NCI-H345 treated with DMSO at 0.1 percent for 48 hours (cell line): ENCODE results near the gene COL4A4.
"Not testable (repeated sequence)": the region's sequence is repeated elsewhere in the genome, so short reads cannot be mapped to it uniquely, and the experiment has no call there.

Source experiments
- DNase-seq: peaks from one replicate; lab custom pipeline; 2025; ENCODE audit not compliant: unreplicated experiment; lab: John Stamatoyannopoulos, UW

COL4A4 gene

DNA sequence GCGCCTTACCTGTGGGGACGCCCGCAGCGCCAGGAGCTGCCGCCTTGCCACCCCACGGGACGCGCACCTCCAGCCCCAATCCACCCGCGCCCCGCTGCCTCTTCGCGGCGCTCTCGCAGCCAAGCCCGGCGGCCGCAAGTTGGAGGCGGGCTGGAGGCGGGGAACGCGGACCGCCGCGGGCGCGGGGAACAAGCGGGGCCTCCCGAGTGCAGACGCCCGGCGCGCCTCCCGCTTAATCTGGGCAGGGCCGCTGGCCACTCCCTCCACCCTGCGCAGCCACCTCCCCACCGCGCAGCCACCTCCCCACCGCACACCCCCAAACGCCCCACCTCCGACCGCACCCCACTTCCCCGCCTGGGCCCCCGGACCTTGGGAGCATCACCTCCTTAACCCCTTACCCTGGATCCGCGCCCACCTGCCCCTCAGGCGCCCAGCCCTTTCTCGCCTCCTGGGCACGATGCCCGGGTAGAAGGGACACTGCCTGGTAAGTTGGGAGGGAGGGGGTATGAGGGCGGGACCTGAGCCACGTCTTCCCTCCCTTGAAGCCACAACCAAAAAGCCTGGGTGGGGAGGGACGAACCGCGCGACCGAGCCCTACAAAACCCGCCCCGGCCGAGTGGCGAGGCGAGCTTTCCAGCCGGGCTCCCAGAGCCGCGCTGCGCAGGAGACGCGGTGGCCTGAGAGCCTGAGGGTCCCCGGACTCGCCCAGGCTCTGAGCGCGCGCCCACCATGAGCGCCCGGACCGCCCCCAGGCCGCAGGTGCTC lies at the start of gene COL4A4, which contains the start of gene COL4A3:
TSS of gene COL4A4 (minus strand) at position 208 of the 765 bp plus-strand sequence. CDS start 16,722 bp downstream, outside the sequence.
TSS of gene COL4A3 (plus strand) at position 627 of the 765 bp plus-strand sequence. CDS start at position 730, 103 bp downstream.
- peak; percentile 72 for DNase-seq

DNA sequence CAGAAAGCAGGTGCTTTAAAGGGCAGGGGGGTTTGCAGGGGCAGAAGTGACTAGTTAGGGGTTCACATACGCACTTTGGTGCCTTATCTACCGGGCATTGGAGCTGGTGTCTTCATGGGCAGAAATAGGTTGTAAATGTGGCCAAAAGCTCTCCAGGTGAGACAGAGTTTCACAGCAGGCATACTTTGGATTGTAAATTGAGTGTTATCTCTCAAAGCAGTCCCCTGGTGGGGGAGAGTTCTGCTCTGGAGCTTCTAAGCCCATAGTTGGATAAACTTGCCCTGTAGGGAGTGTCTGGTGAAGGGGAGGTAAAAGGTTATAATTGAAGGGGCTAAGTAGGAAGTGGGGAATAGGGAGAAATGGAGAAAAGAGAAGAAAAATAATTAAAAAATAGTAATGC lies 43.6 kb upstream of the COL4A4 start:
- no peak for DNase-seq

DNA sequence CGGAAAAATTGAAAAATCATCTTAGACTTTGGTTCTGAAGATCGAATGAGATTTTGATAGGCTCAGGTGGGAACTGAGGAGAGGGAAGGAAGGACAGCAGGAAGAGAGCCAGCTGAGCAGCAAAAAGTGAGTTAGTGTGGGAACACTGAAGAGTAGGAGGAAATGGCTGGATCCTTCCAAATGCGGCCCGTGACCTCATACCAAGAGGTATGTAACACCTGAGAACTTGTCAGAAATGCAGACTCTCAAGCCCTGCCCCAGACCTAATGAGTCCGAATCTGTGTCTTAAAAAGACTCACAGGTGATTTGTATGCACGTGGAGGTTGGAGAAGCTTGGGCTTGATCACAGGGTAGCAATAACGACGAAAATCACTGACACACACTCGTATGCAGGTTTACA lies 42.4 kb upstream of the COL4A4 start:
- DNase-seq = no peak

DNA sequence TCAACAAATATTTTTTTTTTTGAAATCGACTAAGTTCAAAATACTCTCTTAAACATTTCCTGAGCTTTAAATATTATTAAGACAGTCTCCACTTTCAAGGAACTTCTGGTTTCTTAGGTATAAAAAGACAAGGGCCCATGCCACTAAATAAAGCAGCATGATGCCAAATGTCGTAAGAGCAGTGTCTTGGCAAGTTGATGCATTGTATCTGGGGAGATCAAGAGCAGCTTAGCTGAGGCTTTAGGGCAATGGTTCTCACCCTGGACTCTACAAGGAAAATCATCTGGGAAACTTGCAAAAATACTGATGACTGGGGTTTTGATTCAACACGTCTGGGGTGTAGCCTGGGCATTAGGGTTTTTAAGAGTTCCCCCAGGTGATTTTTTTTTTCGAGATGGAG lies 41.7 kb upstream of the COL4A4 start:
- DNase-seq = no peak

DNA sequence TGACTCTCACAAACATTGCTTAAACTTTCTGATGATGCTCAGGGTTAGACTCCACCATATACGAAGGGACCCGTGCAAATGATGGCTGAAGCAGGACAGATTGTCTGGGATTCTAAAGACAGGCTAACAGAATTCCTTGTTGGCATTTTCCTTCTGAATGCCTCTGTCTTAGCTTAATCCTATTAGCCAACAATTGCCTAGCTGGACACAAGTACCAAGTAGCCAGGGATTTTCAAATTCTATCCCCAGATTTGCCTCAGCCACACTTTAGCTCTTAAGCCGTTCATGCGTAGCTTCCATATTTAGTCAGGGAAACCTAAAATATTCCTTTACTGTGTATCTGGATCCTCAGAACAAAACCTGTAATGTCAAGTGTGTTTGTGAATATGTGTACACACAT lies 40.4 kb upstream of the COL4A4 start:
- no peak for DNase-seq

DNA sequence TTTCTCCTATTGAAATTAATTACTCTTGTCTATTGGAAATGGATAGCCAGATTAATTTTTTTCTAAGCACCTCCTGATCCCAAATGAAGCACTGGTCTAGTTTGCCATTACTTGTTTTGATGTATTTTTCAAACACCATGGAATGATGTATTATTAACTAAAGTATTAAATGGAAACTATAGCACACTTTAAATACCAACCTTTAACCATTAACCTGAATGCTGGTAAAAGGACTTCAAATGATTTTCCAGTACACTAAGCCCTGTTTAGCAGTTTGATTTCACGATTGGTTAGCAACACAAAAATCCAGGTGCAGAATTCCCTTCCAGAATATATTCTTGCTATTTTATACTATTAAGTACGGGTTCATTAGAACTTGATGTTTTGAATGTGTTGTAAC lies 37.8 kb upstream of the COL4A4 start:
- DNase-seq = no peak

DNA sequence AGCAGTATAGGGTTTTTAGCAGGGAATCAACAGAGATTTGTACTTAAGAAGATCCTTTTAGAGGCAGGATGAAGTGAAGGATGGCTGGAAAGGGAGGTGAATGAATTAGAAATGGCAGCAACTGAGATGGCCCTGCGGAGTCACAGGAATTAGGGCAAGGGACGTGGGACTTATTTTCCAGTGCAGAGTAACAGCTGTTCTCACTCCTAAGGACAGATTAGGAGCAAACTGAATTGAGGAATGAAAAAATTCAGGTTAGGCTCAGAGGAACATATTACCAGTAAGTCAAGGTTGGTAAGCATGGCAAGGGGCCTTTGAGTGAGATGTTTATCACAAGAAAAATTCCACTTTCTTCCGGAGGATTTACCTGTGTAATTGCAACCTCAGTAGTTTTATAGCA lies 34.9 kb upstream of the COL4A4 start:
- no peak for DNase-seq

DNA sequence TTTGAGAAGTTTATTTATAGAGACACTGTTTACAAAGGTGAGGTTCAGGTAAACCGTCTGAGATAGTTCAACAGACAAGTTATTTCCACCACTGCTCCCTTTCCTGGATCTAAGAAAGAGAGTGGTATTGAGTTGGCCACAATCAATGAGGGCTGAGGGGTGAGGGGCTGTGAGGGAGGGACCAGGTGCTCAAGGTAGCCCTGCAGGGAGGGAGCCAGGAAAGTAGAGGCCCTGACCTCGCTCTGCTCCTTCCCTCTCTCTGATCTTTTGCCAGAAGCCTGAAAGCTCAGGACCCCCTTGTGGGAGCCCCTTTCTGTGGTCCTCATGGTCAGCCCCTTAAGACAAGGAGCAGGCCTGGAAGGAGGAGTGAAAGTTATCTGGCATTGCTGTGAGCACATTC lies 30.2 kb upstream of the COL4A4 start:
- no peak for DNase-seq

DNA sequence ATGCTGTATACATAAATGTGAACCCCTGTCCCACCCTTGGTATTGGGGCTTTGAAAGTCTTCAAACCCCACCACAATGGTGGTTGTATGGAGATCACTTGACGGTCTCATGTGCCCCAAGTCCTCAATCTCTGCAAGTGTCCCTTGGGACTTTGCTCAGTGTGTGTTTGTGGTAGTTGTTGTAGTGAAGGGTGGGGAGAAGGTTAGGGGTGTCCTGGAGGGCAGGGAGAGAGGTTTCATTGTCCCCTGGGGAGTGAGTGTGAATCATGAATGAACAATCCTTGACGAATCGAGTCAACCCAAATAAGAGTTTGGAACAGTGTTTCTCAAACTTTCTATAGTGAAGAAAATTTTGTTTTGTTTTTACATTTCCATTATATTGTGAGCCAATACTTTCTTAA lies 28.5 kb upstream of the COL4A4 start:
- no peak for DNase-seq

DNA sequence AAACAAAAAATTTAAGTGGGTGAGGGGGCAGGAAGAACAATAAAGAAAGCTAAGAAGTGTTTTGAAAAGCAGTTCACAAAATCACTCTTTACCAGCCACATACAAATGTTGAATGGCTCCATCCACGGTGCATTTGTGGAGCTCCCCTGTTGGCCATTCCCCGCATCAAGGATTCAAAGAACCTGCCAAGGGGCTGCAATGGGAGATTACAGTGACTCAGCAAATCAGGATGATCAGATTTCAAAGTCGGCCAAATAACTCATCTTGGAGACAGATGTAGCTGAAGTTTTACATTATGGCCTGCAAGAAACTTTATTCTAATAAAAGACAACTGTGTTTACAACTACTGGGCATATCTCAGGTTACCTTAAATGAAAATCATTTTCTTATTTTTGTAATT lies 27.4 kb upstream of the COL4A4 start:
- no peak for DNase-seq

DNA sequence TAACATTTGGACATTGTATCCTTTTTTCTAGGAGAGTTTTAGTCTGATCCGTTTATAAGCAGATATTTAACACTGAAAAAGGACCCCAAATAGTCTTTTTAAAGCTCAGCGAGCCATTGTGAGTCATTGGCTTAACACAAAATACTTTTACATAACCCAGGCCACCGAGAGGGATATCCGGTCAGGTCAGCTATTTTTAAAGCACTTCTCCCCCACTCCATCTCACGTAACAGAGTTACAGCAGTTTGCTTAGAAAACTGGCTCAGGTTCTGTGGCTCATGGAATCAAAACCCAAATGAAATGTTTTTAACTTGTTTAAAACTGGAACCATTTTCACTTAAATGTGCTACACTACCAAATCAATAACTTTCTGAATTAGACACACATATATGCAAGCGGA lies 24.3 kb upstream of the COL4A4 start:
- DNase-seq = no peak

DNA sequence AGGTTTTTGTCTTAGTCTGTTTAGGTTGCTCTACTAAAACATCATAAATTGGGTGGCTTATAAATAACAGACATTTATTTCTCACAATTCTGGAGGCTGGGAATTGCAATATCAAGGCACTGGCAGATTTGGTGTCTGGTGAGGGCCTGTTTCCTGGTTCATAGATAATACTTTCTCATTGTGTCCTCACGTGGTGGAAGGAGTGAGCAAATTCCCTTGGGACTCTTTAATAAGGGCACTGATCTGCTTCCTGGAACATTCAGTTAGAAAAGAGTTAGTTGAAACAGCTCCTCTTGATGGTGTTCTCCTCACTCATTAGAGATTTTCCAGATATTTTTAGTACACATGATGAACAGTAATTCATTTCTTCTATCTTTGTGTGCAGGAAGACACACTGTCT lies 22.7 kb upstream of the COL4A4 start:
- DNase-seq = no peak

DNA sequence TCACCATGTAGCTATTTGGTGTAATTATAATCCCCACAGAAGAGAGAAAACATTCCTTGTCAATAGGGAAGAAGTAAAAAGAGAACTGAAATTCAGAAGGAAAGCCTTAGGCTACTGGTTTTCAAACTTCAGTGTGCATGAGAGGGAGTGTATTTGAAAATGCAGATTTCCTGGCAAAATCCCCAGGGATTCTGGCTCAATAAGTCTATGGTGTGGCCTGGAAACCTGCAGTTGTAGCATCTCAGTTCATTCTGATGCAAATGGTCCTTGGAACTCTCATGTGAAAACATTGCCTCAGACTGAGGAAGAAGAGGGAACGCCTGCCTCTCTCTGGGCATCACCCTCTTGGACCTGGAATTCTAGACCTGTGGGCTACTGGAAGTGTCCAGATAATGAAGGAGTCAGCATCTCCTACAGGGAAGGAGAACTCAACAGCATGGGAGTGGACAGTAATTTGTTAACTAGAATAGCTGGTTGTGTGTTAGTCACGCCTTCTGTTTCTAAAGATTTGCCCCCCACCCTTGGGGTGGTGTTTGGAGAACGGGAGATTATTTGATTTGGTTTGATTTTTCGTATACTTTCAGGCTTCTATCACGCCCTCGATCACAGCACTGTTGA lies 21.7 kb upstream of the COL4A4 start:
- DNase-seq = no peak

DNA sequence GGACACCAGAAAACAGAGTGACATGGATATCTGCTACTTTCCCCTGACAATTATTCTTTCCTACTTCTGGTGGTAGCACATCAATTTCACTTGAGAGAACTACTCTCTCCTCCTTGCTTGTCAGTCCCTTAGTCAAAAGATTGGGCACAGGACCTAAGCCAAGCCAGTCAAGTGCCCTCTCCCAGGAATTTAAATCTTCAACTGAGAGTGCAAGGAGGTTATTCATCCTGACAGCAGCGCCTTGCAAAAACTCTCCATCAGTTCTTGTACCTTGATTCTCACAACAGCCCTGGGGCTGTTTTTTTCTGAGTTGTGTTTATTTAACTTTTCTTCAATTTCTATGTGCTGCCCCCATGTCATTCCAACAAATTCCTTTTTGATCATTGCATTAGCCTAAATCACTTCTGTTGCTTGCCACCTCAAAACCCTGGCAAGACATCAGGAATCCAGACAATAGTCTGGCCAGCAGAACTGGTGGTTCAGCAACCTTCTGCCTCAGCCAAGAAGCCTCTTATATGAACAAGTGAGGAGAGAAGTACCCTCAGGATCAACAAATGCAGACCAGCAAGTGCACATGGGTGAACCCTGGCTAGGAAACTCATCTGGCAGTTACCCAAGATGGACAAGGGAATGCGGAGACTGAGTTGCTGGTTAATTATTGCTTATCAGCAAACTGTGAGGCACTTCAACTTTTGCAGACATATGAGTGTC lies 19.8 kb upstream of the COL4A4 start:
- DNase-seq = no peak

DNA sequence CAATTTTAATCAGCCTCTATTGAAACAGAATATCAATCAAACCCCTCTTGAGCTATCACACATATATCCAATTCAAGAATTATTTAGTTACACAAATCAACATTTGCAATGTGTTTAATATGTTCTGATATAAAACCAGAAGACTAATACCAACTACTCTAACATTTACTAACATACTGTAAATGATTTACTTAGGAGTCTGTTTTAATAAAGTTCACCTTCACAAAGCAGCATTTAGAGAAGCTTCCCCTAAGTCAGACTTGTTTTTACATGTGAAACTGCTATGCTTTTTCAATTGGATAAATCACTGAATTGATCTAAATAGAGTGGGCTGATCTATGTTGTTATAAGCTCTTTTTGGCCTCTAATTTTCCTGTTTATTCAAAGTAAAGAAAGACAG lies 18.8 kb upstream of the COL4A4 start:
- DNase-seq = no peak

DNA sequence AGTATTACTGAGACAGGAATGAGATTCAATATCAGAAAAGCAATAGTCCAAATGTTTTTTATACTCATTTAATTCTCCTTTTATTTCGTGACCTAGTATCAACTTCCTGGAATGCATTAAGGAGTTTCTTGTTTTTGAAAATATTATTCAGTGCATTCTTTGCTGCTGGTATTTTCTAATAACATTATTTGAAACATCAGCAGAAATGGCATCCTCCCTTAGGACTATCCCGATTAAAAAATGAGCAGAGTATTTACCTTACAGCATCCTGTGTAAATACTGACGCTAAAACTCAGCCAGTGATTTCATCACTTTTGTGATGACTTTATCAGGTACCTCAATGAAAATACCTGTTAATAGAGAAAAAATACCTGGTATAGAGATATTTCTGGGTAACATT lies 16.8 kb upstream of the COL4A4 start:
- no peak for DNase-seq

DNA sequence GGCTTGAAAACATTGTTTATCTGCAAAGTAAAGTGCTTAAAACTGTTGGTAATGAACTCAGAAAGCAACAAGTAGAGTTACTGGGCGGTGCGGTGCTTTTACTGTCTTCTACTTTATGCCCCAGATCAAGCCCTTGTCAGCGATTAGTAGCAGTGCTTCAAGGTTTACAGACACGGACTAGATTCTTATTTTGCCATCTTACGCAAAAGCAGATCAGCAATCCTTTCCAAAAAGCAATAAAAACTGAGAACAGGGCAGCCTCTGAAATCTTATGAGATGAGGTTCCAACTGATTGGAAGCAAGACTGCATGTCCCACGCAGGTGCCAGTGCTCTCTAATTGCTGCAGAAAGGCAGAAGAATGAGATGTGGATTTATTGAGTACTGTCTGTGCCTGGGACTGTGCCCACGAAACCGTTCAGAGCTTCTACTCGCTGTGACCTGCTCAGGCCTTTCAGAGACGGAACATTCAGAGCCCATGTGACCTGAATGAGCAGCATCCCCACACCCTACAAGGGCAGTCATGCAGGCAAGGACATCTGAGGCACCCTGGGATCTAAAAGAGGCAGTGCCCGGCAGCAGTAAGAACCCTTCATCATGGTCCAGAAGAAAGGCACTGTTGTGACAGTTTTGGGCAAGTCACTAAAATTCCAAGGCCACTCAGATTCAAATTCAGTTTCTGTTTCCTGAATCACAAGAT lies 16.1 kb upstream of the COL4A4 start:
- no peak for DNase-seq

DNA sequence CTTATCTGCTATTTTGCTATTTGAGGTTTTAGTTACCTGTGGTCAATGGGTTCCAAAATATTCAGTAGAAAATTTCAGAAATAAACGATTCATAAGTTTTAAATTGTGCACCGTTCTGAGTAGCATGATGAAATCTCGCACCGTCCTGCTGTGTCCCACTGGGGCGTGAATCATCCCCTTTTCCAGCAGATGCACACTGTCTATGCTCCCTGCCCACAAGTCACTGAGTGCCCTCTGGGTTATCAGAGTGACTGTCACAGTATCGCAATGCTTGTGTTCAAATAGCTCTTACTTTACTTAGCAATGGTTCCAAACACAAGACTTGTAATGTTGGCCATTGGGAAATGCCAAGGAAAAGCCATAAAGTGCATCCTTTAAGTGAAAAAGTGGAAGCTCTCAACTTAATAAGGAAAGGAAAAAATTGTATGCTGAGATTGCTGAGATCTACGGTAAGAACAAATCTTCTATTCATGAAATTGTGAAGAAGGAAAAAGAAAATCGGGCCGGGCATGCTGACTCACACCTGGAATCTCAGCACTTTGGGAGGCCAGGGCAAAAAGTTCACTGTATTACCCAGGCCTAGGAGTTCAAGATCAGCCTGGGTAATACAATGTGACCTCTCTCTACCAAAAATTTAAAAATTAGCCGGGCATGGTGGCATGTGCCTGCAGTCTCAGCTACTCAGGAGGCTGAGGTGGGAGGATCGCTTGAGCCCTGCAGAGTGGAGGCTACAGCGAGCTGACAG lies 13.8 kb upstream of the COL4A4 start:
- no peak for DNase-seq

DNA sequence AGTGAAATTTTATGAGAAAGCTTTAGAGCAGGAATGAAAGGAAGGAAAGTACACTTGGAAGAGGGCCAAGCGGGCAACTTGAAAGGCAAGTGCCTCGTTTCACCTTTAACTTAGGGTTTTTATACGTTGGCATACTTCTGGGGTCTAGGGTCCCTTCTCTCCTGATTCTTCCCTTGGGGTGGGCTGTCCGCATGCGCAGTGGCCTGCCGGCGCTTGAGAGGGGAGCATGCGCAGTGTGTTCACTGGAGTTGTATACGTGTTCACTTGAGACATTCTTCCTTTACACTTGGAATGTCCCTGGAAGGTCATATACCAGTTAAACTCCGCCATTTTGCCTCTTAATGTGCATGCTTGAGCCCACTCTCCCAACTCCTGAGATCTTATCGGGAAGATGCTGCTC lies 7.8 kb upstream of the COL4A4 start:
- DNase-seq = not testable (repeated sequence)

DNA sequence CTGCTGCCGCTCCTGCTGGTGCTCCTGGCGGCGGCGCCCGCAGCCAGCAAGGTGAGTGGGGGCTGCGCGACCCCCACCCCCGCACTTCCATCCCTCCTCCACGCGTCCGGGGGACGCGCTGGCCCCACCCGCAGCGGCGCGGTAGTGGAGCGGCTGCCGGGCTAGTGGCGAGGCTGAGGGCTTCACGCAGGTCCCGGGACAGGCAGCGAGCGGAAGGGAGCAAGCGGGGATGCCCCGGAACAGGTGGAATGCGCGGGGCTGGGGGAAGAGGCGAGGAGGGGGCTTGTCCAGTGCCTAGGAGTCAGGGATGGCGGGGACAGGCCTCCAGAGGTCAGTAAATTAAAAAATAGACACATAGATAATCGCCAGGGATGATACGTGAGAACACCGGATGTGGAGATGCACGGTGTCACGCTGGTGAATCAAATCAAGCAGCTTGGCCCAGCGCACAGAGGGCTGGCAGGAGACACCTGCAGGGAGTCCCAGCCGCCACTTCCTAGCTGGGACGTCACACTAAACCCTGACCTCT lies 822 bp upstream of the COL4A4 start:
- DNase-seq = peak; percentile 49
